Measurements from ENCODE around the gene ARHGAP18.

Gene ARHGAP18

DNA sequence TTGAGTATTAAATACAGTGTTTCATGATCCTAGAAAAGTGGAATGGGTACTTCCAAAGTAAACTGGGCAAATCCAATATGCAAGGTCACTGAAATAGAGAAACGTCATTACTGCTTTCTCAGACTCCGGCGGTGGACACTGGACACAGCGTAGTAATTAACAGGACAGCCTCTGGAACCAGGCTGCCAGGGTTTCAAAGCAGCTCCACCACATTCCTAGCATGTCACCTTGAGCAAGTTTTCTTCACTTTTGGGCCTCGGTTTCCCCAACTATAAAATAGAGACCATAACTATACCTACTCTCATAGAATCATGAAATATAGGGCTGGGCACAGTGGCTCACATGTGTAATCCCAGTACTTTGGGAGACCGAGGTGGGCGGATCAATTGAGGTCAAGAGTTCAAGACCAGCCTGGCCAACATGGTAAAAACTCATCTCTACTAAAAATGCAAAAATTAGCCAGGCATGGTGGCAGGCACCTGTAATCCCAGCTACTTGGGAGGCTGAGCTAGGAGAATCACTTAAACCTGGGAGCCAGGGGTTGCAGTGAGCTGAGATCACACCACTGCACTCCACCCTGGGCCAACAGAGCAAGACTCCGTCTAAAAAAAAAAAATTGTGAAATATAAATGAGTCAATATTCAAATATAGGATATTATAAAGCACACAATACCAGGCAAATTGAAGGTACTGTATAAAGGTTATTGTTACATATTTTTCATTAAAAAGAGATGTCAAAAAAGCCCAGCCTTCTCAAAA lies 24.9 kb downstream of the ARHGAP18 start:
- Histone ChIP-seq H3K4me1 (ENCODE audit: control insufficient read depth, insufficient read depth, low read length) (0 out of 2 replicates have a peak, but pooled peaks cover 3% of the 10 kb centered on the region), H3K9me3 (ENCODE audit: control insufficient read depth, insufficient read depth, low read depth, low read length) (no peaks in the 10 kb centered on the region), H3K4me3 (ENCODE audit: low read depth, low read length) (no peak overlapping the region), H3K27ac (ENCODE audit: extremely low read depth, low read depth, low read length) (no peak overlapping the region), H3K36me3 (ENCODE audit: control insufficient read depth in 2 of 2, insufficient read depth in 1 of 2, low read length in 2 of 2) (no peaks in the 10 kb centered on the region)
- ChIA-PET CTCF (interaction anchor here (1.6 kb wide), 1 partner anchor 87 kb away, joined by 5 read pairs; no protein-coding TSS in a partner anchor), POLR2A (no interaction called here)
- TF ChIP-seq ZNF292 (tag by site-specific recombination; IDR thresholded peaks at IDR 0.05; ENCODE audit: borderline replicate concordance, low read depth) (no peak), KLF9 (tag by site-specific recombination; IDR thresholded peaks at IDR 0.05; ENCODE audit: low read depth) (no peak), ZBTB48 (tag by site-specific recombination; IDR thresholded peaks at IDR 0.05) (no peak), ZNF423 (tag by site-specific recombination; IDR thresholded peaks at IDR 0.05) (no peak), ZNF155 (tag by site-specific recombination; IDR thresholded peaks at IDR 0.05) (no peak), ZXDB (tag by site-specific recombination; IDR thresholded peaks at IDR 0.05) (no peak), YY2 (tag by site-specific recombination; IDR thresholded peaks at IDR 0.05) (no peak), GLIS1 (tag by site-specific recombination; IDR thresholded peaks at IDR 0.05) (no peak), ZNF23 (tag by site-specific recombination; IDR thresholded peaks at IDR 0.05; ENCODE audit: borderline replicate concordance) (no peak), SCRT1 (tag by site-specific recombination; IDR thresholded peaks at IDR 0.05; ENCODE audit: borderline replicate concordance) (no peak), ZFP3 (tag by site-specific recombination; IDR thresholded peaks at IDR 0.05; ENCODE audit: low read depth) (no peak), ZNF341 (tag by site-specific recombination; IDR thresholded peaks at IDR 0.05; ENCODE audit: low read depth) (no peak), ZNF473 (tag by site-specific recombination; IDR thresholded peaks at IDR 0.05) (no peak), HOXC10 (CRISPR knock-in tag; IDR thresholded peaks at IDR 0.05) (no peak), ZNF791 (tag by site-specific recombination; IDR thresholded peaks at IDR 0.05) (no peak), HOXD13 (CRISPR knock-in tag; IDR thresholded peaks at IDR 0.05; ENCODE audit: borderline replicate concordance) (no peak)
- TF ChIP-seq, protein P1, sequence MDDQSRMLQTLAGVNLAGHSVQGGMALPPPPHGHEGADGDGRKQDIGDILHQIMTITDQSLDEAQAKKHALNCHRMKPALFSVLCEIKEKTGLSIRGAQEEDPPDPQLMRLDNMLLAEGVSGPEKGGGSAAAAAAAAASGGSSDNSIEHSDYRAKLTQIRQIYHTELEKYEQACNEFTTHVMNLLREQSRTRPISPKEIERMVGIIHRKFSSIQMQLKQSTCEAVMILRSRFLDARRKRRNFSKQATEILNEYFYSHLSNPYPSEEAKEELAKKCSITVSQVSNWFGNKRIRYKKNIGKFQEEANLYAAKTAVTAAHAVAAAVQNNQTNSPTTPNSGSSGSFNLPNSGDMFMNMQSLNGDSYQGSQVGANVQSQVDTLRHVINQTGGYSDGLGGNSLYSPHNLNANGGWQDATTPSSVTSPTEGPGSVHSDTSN (CRISPR knock-in tag; IDR thresholded peaks at IDR 0.05), result no peak
- TF ChIP-seq, protein P2, sequence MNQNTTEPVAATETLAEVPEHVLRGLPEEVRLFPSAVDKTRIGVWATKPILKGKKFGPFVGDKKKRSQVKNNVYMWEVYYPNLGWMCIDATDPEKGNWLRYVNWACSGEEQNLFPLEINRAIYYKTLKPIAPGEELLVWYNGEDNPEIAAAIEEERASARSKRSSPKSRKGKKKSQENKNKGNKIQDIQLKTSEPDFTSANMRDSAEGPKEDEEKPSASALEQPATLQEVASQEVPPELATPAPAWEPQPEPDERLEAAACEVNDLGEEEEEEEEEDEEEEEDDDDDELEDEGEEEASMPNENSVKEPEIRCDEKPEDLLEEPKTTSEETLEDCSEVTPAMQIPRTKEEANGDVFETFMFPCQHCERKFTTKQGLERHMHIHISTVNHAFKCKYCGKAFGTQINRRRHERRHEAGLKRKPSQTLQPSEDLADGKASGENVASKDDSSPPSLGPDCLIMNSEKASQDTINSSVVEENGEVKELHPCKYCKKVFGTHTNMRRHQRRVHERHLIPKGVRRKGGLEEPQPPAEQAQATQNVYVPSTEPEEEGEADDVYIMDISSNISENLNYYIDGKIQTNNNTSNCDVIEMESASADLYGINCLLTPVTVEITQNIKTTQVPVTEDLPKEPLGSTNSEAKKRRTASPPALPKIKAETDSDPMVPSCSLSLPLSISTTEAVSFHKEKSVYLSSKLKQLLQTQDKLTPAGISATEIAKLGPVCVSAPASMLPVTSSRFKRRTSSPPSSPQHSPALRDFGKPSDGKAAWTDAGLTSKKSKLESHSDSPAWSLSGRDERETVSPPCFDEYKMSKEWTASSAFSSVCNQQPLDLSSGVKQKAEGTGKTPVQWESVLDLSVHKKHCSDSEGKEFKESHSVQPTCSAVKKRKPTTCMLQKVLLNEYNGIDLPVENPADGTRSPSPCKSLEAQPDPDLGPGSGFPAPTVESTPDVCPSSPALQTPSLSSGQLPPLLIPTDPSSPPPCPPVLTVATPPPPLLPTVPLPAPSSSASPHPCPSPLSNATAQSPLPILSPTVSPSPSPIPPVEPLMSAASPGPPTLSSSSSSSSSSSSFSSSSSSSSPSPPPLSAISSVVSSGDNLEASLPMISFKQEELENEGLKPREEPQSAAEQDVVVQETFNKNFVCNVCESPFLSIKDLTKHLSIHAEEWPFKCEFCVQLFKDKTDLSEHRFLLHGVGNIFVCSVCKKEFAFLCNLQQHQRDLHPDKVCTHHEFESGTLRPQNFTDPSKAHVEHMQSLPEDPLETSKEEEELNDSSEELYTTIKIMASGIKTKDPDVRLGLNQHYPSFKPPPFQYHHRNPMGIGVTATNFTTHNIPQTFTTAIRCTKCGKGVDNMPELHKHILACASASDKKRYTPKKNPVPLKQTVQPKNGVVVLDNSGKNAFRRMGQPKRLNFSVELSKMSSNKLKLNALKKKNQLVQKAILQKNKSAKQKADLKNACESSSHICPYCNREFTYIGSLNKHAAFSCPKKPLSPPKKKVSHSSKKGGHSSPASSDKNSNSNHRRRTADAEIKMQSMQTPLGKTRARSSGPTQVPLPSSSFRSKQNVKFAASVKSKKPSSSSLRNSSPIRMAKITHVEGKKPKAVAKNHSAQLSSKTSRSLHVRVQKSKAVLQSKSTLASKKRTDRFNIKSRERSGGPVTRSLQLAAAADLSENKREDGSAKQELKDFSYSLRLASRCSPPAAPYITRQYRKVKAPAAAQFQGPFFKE (tag by site-specific recombination; IDR thresholded peaks at IDR 0.05; ENCODE audit: borderline replicate concordance), result no peak
- TF ChIP-seq, protein P3, sequence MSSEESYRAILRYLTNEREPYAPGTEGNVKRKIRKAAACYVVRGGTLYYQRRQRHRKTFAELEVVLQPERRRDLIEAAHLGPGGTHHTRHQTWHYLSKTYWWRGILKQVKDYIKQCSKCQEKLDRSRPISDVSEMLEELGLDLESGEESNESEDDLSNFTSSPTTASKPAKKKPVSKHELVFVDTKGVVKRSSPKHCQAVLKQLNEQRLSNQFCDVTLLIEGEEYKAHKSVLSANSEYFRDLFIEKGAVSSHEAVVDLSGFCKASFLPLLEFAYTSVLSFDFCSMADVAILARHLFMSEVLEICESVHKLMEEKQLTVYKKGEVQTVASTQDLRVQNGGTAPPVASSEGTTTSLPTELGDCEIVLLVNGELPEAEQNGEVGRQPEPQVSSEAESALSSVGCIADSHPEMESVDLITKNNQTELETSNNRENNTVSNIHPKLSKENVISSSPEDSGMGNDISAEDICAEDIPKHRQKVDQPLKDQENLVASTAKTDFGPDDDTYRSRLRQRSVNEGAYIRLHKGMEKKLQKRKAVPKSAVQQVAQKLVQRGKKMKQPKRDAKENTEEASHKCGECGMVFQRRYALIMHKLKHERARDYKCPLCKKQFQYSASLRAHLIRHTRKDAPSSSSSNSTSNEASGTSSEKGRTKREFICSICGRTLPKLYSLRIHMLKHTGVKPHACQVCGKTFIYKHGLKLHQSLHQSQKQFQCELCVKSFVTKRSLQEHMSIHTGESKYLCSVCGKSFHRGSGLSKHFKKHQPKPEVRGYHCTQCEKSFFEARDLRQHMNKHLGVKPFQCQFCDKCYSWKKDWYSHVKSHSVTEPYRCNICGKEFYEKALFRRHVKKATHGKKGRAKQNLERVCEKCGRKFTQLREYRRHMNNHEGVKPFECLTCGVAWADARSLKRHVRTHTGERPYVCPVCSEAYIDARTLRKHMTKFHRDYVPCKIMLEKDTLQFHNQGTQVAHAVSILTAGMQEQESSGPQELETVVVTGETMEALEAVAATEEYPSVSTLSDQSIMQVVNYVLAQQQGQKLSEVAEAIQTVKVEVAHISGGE (tag by site-specific recombination; conservative IDR thresholded peaks at IDR 0.05; ENCODE audit: low read depth), result no peak
